Peyer's patch (tissue), 4 donors: ENCODE results near the gene TTC6.

Source experiments
- CTCF ChIP-seq, 6 experiments: fragments of 450-650 bp in 4 of 6; fragments of 200-600 bp in 2 of 6; sonication (generic) in 1 of 6; IDR thresholded peaks; one replicate each; pipeline ENCODE4 v1.5.1; 2017 to 2019; ENCODE audit warnings: antibody characterized with exemption in 6 of 6, mild to moderate bottlenecking in 3 of 6, moderate library complexity in 1 of 6
- POLR2A ChIP-seq, 2 donors: fragments of 450-650 bp; IDR thresholded peaks; one replicate each; pipeline ENCODE4 v1.5.1; 2017; ENCODE audit warnings: antibody characterized with exemption in 2 of 2, mild to moderate bottlenecking in 2 of 2, moderate library complexity in 2 of 2

- TF ChIP-seq CTCF (IDR thresholded peaks at IDR 0.05) = no peak
- TF ChIP-seq POLR2A (IDR thresholded peaks at IDR 0.05) = no peak
Observed at GRCh38 chr14:37588956-37589714, 6.3 kb upstream of the TTC6 start.
